Non-pigmented ciliary epithelial cell (primary cell): ENCODE measurements around the gene PTPRN2.
"Not testable (repeated sequence)": the region's sequence is repeated elsewhere in the genome, so short reads cannot be mapped to it uniquely, and the experiment has no call there.

ENCODE experiments used
- DNase-seq: peaks from one replicate; pipeline ENCODE4 v3.0.0-alpha.2; 2010; ENCODE audit warnings: low read depth

PTPRN2 gene

GRCh38 chr7:158550886-158551452 is 36.7 kb downstream of the PTPRN2 start:
- no peak for DNase-seq

GRCh38 chr7:158550394-158550700 is 37.3 kb downstream of the PTPRN2 start:
- DNase-seq, result no peak

- no peak for DNase-seq
Measured at GRCh38 chr7:158549616-158550393, 37.8 kb downstream of the PTPRN2 start.

GRCh38 chr7:158549176-158549615 is 38.4 kb downstream of the PTPRN2 start:
- DNase-seq, result no peak

GRCh38 chr7:158548726-158549125 is 38.9 kb downstream of the PTPRN2 start:
- DNase-seq, result no peak

GRCh38 chr7:158547817-158548216 is 39.8 kb downstream of the PTPRN2 start:
- no peak for DNase-seq

GRCh38 chr7:158546626-158547025 is 41.0 kb downstream of the PTPRN2 start:
- DNase-seq, result no peak

GRCh38 chr7:158546214-158546613 is 41.4 kb downstream of the PTPRN2 start:
- no peak for DNase-seq

- no peak for DNase-seq
Measured at GRCh38 chr7:158544708-158545107, 42.9 kb downstream of the PTPRN2 start.

GRCh38 chr7:158543840-158544239 is 43.8 kb downstream of the PTPRN2 start:
- no peak for DNase-seq

- no peak for DNase-seq
Measured at GRCh38 chr7:158542651-158543566, 44.7 kb downstream of the PTPRN2 start.

GRCh38 chr7:158541346-158542010 is 46.1 kb downstream of the PTPRN2 start:
- no peak for DNase-seq

- DNase-seq, result no peak
Measured at GRCh38 chr7:158539711-158540146, 47.9 kb downstream of the PTPRN2 start.

- no peak for DNase-seq
Measured at GRCh38 chr7:158538156-158538946, 49.3 kb downstream of the PTPRN2 start.

- DNase-seq, result no peak
Measured at GRCh38 chr7:158537516-158537882, 50.1 kb downstream of the PTPRN2 start.

GRCh38 chr7:158536871-158537515 is 50.6 kb downstream of the PTPRN2 start:
- no peak for DNase-seq

- DNase-seq, result no peak
Measured at GRCh38 chr7:158535079-158535478, 52.5 kb downstream of the PTPRN2 start.

GRCh38 chr7:158534598-158534997 is 53.0 kb downstream of the PTPRN2 start:
- DNase-seq, result no peak

- not testable (repeated sequence) for DNase-seq
Measured at GRCh38 chr7:158534134-158534515, 53.5 kb downstream of the PTPRN2 start.

GRCh38 chr7:158533386-158534133 is 54.1 kb downstream of the PTPRN2 start:
- DNase-seq, result no peak
